Gastroesophageal sphincter (tissue), 3 donors: Measurements from ENCODE around the gene HSPA6.

ENCODE experiments used
- EP300 ChIP-seq: sonication (generic); formaldehyde crosslinking; IDR thresholded peaks from one replicate; pipeline ENCODE4 v1.6.1; 2017; ENCODE audit warnings: antibody characterized with exemption, mild to moderate bottlenecking
- POLR2A ChIP-seq, 2 donors: fragments of 450-650 bp; IDR thresholded peaks; one replicate each; pipeline ENCODE4 v1.6.1; 2017; ENCODE audit warnings: antibody characterized with exemption in 2 of 2, mild to moderate bottlenecking in 2 of 2, moderate library complexity in 1 of 2
- TF ChIP-seq, protein P1 (sequence below), 4 experiments: fragments of 200-600 bp in 2 of 4; fragments of 450-650 bp in 2 of 4; sonication (generic) in 1 of 4; IDR thresholded peaks; one replicate each; pipeline ENCODE4 v1.5.1; 2017 to 2019; ENCODE audit warnings: antibody characterized with exemption in 4 of 4, mild to moderate bottlenecking in 2 of 4, moderate library complexity in 2 of 4

DNA sequence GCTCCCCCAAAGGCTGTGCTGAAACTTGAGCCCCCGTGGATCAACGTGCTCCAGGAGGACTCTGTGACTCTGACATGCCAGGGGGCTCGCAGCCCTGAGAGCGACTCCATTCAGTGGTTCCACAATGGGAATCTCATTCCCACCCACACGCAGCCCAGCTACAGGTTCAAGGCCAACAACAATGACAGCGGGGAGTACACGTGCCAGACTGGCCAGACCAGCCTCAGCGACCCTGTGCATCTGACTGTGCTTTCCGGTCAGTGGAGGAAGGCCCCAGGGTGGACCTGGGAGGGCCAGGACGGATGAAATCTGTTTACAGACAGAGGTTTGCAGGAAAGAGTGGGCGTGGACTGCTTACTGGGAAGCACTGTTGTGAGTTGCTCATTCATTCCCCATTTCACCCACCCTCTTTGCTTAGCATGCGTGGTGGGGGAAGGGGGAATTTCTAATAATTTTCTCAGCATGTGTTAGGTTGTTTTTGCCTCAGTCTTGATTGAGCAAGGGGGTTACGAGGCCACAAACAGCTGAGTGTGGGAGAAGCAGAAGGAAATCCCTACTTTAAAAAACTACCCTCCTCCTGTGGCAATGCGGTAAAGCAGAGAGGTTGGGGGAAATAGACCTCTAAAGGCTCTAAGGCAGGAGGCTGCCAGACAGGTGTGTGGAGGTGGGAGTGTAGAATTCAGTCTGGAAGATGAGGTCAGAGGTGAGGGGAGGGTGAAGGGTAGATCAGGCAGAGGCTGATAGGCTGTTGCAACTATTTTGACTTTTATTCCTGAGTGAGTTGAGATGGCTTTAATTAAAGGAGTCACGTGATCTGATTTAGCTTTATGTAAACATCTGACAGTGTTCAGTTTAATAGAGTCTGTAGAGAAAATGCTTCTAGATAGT, 17.8 kb upstream of the HSPA6 start:
- TF ChIP-seq, protein P1, sequence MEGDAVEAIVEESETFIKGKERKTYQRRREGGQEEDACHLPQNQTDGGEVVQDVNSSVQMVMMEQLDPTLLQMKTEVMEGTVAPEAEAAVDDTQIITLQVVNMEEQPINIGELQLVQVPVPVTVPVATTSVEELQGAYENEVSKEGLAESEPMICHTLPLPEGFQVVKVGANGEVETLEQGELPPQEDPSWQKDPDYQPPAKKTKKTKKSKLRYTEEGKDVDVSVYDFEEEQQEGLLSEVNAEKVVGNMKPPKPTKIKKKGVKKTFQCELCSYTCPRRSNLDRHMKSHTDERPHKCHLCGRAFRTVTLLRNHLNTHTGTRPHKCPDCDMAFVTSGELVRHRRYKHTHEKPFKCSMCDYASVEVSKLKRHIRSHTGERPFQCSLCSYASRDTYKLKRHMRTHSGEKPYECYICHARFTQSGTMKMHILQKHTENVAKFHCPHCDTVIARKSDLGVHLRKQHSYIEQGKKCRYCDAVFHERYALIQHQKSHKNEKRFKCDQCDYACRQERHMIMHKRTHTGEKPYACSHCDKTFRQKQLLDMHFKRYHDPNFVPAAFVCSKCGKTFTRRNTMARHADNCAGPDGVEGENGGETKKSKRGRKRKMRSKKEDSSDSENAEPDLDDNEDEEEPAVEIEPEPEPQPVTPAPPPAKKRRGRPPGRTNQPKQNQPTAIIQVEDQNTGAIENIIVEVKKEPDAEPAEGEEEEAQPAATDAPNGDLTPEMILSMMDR (IDR thresholded peaks at IDR 0.05): no peak
- no peak for TF ChIP-seq POLR2A (IDR thresholded peaks at IDR 0.05)
- no peak for TF ChIP-seq EP300
